ENCODE results near the gene UBXN2A. TPM values are rescaled to one million over a fixed set of nuclear protein-coding genes. Genes with fewer than 3 reads are reported as not detected.

UBXN2A gene
- total RNA-seq = 10 to 100 TPM; 13.0 to 14.3 TPM

- peak within 1 kb of the TSS; percentile 85 for H3K27ac Mint-ChIP-seq
- ATAC-seq (peak; percentile 87), DNase-seq (peak; percentile 77)
- POLR2A ChIA-PET = interaction anchor here (0.6 to 5.8 kb wide), 11 partner anchors 13 to 136 kb away, joined by 3 to 145 read pairs (median 3); partner anchors contain the start of genes ATAD2B, SF3B6 and WDCP
- CTCF ChIA-PET = interaction anchor here (0.9 to 3.6 kb wide), 6 partner anchors 13 to 143 kb away, joined by 3 to 48 read pairs (median 6); partner anchors contain the start of genes ATAD2B and SF3B6
- H3K4me3 Mint-ChIP-seq = peak within 1 kb of the TSS; percentile 86
- H3K4me1 Mint-ChIP-seq (ENCODE audit: low read depth) = peaks cover 26% of the 10 kb centered on the region
- no peaks in the 10 kb centered on the region for H3K9me3 Mint-ChIP-seq (ENCODE audit: insufficient read depth)
- peaks cover 7% of the 10 kb centered on the region for H3K36me3 Mint-ChIP-seq (ENCODE audit: low read depth)
- peaks cover 9% of the 10 kb centered on the region for H3K27me3 Mint-ChIP-seq (ENCODE audit: low read depth)
Observed at GRCh38 chr2:23939987-23940717, at the start of gene UBXN2A. UBXN2A (plus strand) TSS chr2:23940463; CDS start chr2:23958315, 17,852 bp downstream.

GRCh38 chr2:23900133-23900532 is 40.1 kb upstream of the UBXN2A start:
- Mint-ChIP-seq H3K4me1 (ENCODE audit: low read depth) (peaks cover 8% of the 10 kb centered on the region), H3K27ac (no peak overlapping the region), H3K4me3 (no peak overlapping the region), H3K36me3 (ENCODE audit: low read depth) (peaks cover 4% of the 10 kb centered on the region), H3K9me3 (ENCODE audit: insufficient read depth) (no peaks in the 10 kb centered on the region), H3K27me3 (ENCODE audit: low read depth) (no peaks in the 10 kb centered on the region)
- ChIA-PET POLR2A (interaction anchor here (1.5 kb wide), 1 partner anchor 40 kb away, joined by 3 read pairs; the partner anchor contains the start of gene UBXN2A), CTCF (interaction anchor here (2.6 kb wide), 1 partner anchor 26 kb away, joined by 16 read pairs; the partner anchor contains the start of gene ATAD2B)
- DNase-seq = no peak
- ATAC-seq = no peak

- ChIA-PET CTCF (interaction anchor here (2.6 kb wide), 1 partner anchor 26 kb away, joined by 16 read pairs; the partner anchor contains the start of gene ATAD2B), POLR2A (interaction anchor here (1.5 kb wide), 1 partner anchor 40 kb away, joined by 3 read pairs; the partner anchor contains the start of gene UBXN2A)
- ATAC-seq (no peak), DNase-seq (no peak)
- peaks cover 12% of the 10 kb centered on the region for H3K4me1 Mint-ChIP-seq (ENCODE audit: low read depth)
- no peaks in the 10 kb centered on the region for H3K9me3 Mint-ChIP-seq (ENCODE audit: insufficient read depth)
- no peaks in the 10 kb centered on the region for H3K27me3 Mint-ChIP-seq (ENCODE audit: low read depth)
- H3K27ac Mint-ChIP-seq = no peak overlapping the region
- H3K36me3 Mint-ChIP-seq (ENCODE audit: low read depth) = peaks cover 4% of the 10 kb centered on the region
- H3K4me3 Mint-ChIP-seq = no peak overlapping the region
Observed at GRCh38 chr2:23900541-23901322, 39.5 kb upstream of the UBXN2A start.

GRCh38 chr2:23901966-23902846 is 38.1 kb upstream of the UBXN2A start:
- Mint-ChIP-seq H3K27me3 (ENCODE audit: low read depth) (no peaks in the 10 kb centered on the region), H3K36me3 (ENCODE audit: low read depth) (no peaks in the 10 kb centered on the region), H3K9me3 (ENCODE audit: insufficient read depth) (no peaks in the 10 kb centered on the region), H3K27ac (no peak overlapping the region), H3K4me3 (no peak overlapping the region), H3K4me1 (ENCODE audit: low read depth) (peaks cover 9% of the 10 kb centered on the region)
- DNase-seq (no peak), ATAC-seq (no peak)
- ChIA-PET POLR2A (no interaction called here), CTCF (interaction anchor here (1.5 to 2.6 kb wide), 2 partner anchors 10 to 24 kb away, joined by 4 to 16 read pairs; partner anchors contain the start of gene ATAD2B)

- CTCF ChIA-PET = no interaction called here
- H3K4me3 Mint-ChIP-seq = no peak overlapping the region
- peaks cover 9% of the 10 kb centered on the region for H3K4me1 Mint-ChIP-seq (ENCODE audit: low read depth)
- POLR2A ChIA-PET = no interaction called here
- no peak overlapping the region for H3K27ac Mint-ChIP-seq
- H3K27me3 Mint-ChIP-seq (ENCODE audit: low read depth) = no peaks in the 10 kb centered on the region
- ATAC-seq (no peak), DNase-seq (no peak)
- no peaks in the 10 kb centered on the region for H3K9me3 Mint-ChIP-seq (ENCODE audit: insufficient read depth)
- H3K36me3 Mint-ChIP-seq (ENCODE audit: low read depth) = no peaks in the 10 kb centered on the region
Observed at GRCh38 chr2:23903034-23903433, 37.2 kb upstream of the UBXN2A start.

DNA sequence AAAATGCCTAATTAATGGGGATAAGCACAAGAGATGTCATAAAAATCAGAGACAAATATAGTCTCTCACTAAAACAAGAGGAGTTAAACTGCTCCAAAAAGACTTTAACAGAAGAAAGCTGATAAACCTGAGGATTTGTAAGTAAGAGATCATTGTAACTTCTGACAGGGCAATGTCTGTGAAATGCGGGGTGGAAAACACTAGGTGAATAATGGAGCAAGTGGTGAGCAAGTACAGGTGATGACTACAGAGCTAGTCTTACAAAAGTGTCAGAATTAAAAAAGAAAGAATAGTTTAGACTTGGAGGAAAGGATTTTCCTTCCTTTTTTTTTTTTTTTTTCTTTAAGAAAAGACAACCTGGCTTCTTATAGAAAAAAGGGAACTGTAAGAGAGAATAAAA is 36.0 kb upstream of the UBXN2A start:
- ChIA-PET CTCF (interaction anchor here (1.4 kb wide), 1 partner anchor 23 kb away, joined by 3 read pairs; the partner anchor contains the start of gene ATAD2B), POLR2A (no interaction called here)
- DNase-seq (no peak), ATAC-seq (no peak)
- peaks cover 4% of the 10 kb centered on the region for H3K36me3 Mint-ChIP-seq (ENCODE audit: low read depth)
- no peaks in the 10 kb centered on the region for H3K9me3 Mint-ChIP-seq (ENCODE audit: insufficient read depth)
- no peak overlapping the region for H3K27ac Mint-ChIP-seq
- H3K27me3 Mint-ChIP-seq (ENCODE audit: low read depth) = no peaks in the 10 kb centered on the region
- H3K4me3 Mint-ChIP-seq = no peak overlapping the region
- H3K4me1 Mint-ChIP-seq (ENCODE audit: low read depth) = peaks cover 7% of the 10 kb centered on the region

- H3K4me3 Mint-ChIP-seq = no peak overlapping the region
- no peak overlapping the region for H3K27ac Mint-ChIP-seq
- peaks cover 7% of the 10 kb centered on the region for H3K4me1 Mint-ChIP-seq (ENCODE audit: low read depth)
- ATAC-seq = no peak
- no peaks in the 10 kb centered on the region for H3K27me3 Mint-ChIP-seq (ENCODE audit: low read depth)
- DNase-seq = no peak
- CTCF ChIA-PET = interaction anchor here (1.4 kb wide), 2 partner anchors 22 to 23 kb away, joined by 3 to 4 read pairs; partner anchors contain the start of gene ATAD2B
- H3K36me3 Mint-ChIP-seq (ENCODE audit: low read depth) = peaks cover 6% of the 10 kb centered on the region
- H3K9me3 Mint-ChIP-seq (ENCODE audit: insufficient read depth) = no peaks in the 10 kb centered on the region
- POLR2A ChIA-PET = no interaction called here
Observed at GRCh38 chr2:23904692-23905091, 35.6 kb upstream of the UBXN2A start.

DNA sequence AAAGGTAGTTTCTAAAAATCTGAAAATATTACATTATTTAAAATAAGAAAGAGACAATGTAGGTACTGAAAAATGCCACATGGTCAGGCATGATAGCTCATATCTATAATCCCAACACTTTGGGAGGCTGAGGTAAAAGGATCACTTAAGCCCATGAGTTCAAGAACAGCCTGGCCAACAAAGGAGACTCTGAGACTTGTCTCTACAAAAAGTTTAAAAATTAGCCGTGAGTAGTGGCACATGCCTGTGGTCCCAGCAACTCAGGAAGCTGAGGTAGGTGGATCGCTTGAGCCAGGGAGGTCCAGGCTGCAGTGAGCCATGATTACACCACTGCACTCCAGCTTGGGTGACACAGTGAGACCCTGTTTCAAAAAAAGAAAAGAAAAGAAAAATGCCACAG is 35.1 kb upstream of the UBXN2A start:
- Mint-ChIP-seq H3K27me3 (ENCODE audit: low read depth) (no peaks in the 10 kb centered on the region), H3K27ac (no peak overlapping the region), H3K36me3 (ENCODE audit: low read depth) (peaks cover 8% of the 10 kb centered on the region), H3K4me3 (no peak overlapping the region), H3K4me1 (ENCODE audit: low read depth) (peaks cover 7% of the 10 kb centered on the region), H3K9me3 (ENCODE audit: insufficient read depth) (no peaks in the 10 kb centered on the region)
- ATAC-seq (no peak), DNase-seq (no peak)
- ChIA-PET POLR2A (no interaction called here), CTCF (interaction anchor here (1.4 kb wide), 1 partner anchor 22 kb away, joined by 4 read pairs; the partner anchor contains the start of gene ATAD2B)

- Mint-ChIP-seq H3K27me3 (ENCODE audit: low read depth) (no peaks in the 10 kb centered on the region), H3K4me1 (ENCODE audit: low read depth) (peaks cover 15% of the 10 kb centered on the region), H3K27ac (no peak overlapping the region), H3K36me3 (ENCODE audit: low read depth) (peaks cover 19% of the 10 kb centered on the region), H3K4me3 (no peak overlapping the region), H3K9me3 (ENCODE audit: insufficient read depth) (no peaks in the 10 kb centered on the region)
- DNase-seq (no peak), ATAC-seq (no peak)
- ChIA-PET CTCF (interaction anchor here (2.9 kb wide), 1 partner anchor 15 kb away, joined by 8 read pairs; the partner anchor contains the start of gene ATAD2B), POLR2A (interaction anchor here (1.7 kb wide), 1 partner anchor 14 kb away, joined by 9 read pairs; no protein-coding TSS in a partner anchor)
Observed at GRCh38 chr2:23912054-23912453, 28.2 kb upstream of the UBXN2A start.

- CTCF ChIA-PET = no interaction called here
- POLR2A ChIA-PET = interaction anchor here (0.6 to 1.1 kb wide), 3 partner anchors 10 to 24 kb away, joined by 3 to 4 read pairs (median 3); partner anchors contain the start of gene ATAD2B
- peaks cover 30% of the 10 kb centered on the region for H3K4me1 Mint-ChIP-seq (ENCODE audit: low read depth)
- ATAC-seq (no peak), DNase-seq (no peak)
- H3K27me3 Mint-ChIP-seq (ENCODE audit: low read depth) = no peaks in the 10 kb centered on the region
- H3K4me3 Mint-ChIP-seq = no peak overlapping the region
- peaks cover 11% of the 10 kb centered on the region for H3K36me3 Mint-ChIP-seq (ENCODE audit: low read depth)
- no peak overlapping the region for H3K27ac Mint-ChIP-seq
- no peaks in the 10 kb centered on the region for H3K9me3 Mint-ChIP-seq (ENCODE audit: insufficient read depth)
Observed at GRCh38 chr2:23915327-23915726, 24.9 kb upstream of the UBXN2A start.

Data from activated CD8-positive, alpha-beta T cell treated with anti-CD3 and anti-CD28 coated beads, Interleukin-2, amount 10 ng/mL, durations not matched to agents 7 days and 5 days (primary cell).